HepG2 (cell line): ENCODE measurements around the gene CDK14. TPM values are rescaled to one million over a fixed set of nuclear protein-coding genes. Genes with fewer than 3 reads are reported as not detected.

Experiments
- ATAC-seq: fragments of 200-7000 bp; cut with Tn5 transposase; 3 replicates; pipeline ENCODE4 v1.9.1; 2020; ENCODE audit warnings: mild to moderate bottlenecking, moderate library complexity
- BruUV-seq: library from RNA; stranded (reverse); fragments of 400-500 nt; replicated peaks from 2 replicates; lab custom pipeline; 2021; lab: Mats Ljungman, UMichigan
- CTCF ChIA-PET: fragments of 300-600 bp; formaldehyde crosslinking; extraction: SDS; loops from one replicate; lab custom pipeline; 2021; ENCODE audit warnings: low total read pairs, inconsistent platforms, low intra/inter-chr PET ratio; lab: Yijun Ruan, JAX
- POLR2A ChIA-PET: fragments of 350-600 bp; sonication (Branson Sonifier 250); formaldehyde crosslinking; loops from one replicate; lab custom pipeline; 2020; ENCODE audit warnings: antibody characterized with exemption, inconsistent platforms; lab: Yijun Ruan, JAX
- DNase-seq: peaks from one replicate; pipeline ENCODE4 v3.0.0-alpha.2; 2015; ENCODE audit warnings: low spot score
- FAIRE-seq: peaks from 3 replicates; lab custom pipeline; 2011; peaks lifted over from hg19 to GRCh38; lab: Jason Lieb, UNC
- H2AFZ ChIP-seq: one replicate; pipeline ENCODE4 v1.6.1; 2011; ENCODE audit warnings: low read length, inconsistent platforms
- H3K27ac ChIP-seq: fragments of 300-600 bp; 3 replicates; pipeline ENCODE4 v1.8.0; 2011; ENCODE audit warnings: mixed run types, mild to moderate bottlenecking, mixed read lengths, low read length, inconsistent platforms; ENCODE audit not compliant: insufficient read depth; ENCODE audit errors: extremely low read length
- H3K27me3 ChIP-seq, 2 experiments: fragments of 200-600 bp in 1 of 2; 2 replicates in 1 of 2; 3 replicates in 1 of 2; pipeline versions ENCODE4 v1.6.0 to v1.8.0; 2011; ENCODE audit warnings: low read length in 2 of 2, mild to moderate bottlenecking in 2 of 2, moderate library complexity in 2 of 2, inconsistent platforms in 1 of 2; ENCODE audit not compliant: insufficient read depth in 2 of 2, control insufficient read depth in 1 of 2
- H3K36me3 ChIP-seq, 2 experiments: fragments of 200-600 bp in 1 of 2; replicated peaks in 1 of 2; 2 replicates in 1 of 2; 3 replicates in 1 of 2; pipeline versions ENCODE4 v1.5.1 to v1.8.0; 2011; ENCODE audit warnings: low read length in 2 of 2, inconsistent platforms in 1 of 2; ENCODE audit not compliant: insufficient read depth in 2 of 2, control insufficient read depth in 1 of 2
- H3K4me1 ChIP-seq: 2 replicates; pipeline ENCODE4 v1.5.1; 2012; ENCODE audit warnings: low read length, inconsistent platforms; ENCODE audit not compliant: insufficient read depth
- H3K4me2 ChIP-seq: 2 replicates; pipeline ENCODE4 v1.6.0; 2011; ENCODE audit warnings: low read depth, low read length, inconsistent platforms
- H3K4me3 ChIP-seq, 3 experiments: fragments of 200-600 bp in 1 of 3; sonication (generic), shearing (Covaris generic) in 1 of 3; replicated peaks in 1 of 3; 2 replicates each; pipeline ENCODE4 v1.5.1; 2011 to 2016; ENCODE audit warnings: low read length in 3 of 3, inconsistent platforms in 2 of 3, low read depth in 2 of 3, mild to moderate bottlenecking in 2 of 3, control low read depth in 1 of 3, mixed read lengths in 1 of 3; ENCODE audit not compliant: insufficient read depth in 1 of 3
- H3K79me2 ChIP-seq: one replicate; pipeline ENCODE4 v1.6.1; 2011; ENCODE audit warnings: low read length, inconsistent platforms; ENCODE audit not compliant: insufficient read depth
- H3K9ac ChIP-seq: 2 replicates; pipeline ENCODE4 v1.6.0; 2011; ENCODE audit warnings: mild to moderate bottlenecking, low read depth, low read length, inconsistent platforms; ENCODE audit not compliant: insufficient read depth
- H3K9me3 ChIP-seq: 2 replicates; pipeline ENCODE4 v1.5.1; 2012; ENCODE audit warnings: mild to moderate bottlenecking, low read length
- H4K20me1 ChIP-seq: 2 replicates; pipeline ENCODE4 v1.6.0; 2011; ENCODE audit warnings: inconsistent platforms, mild to moderate bottlenecking, low read length, moderate library complexity; ENCODE audit not compliant: insufficient read depth
- CBX2 ChIP-seq, 2 experiments: fragments of 200-600 bp in 1 of 2; sonication (generic); formaldehyde crosslinking in 1 of 2; IDR thresholded peaks; 2 replicates each; pipeline versions ENCODE4 v1.7.0 to v1.8.1; 2018 to 2022; ENCODE audit warnings: low read depth in 2 of 2, low read length in 1 of 2, mild to moderate bottlenecking in 1 of 2, missing genetic modification reagents in 1 of 2
- CREB1 ChIP-seq, 2 experiments: fragments of 450-650 bp in 1 of 2; IDR thresholded peaks; 2 replicates each; pipeline ENCODE4 v1.6.1; 2016 to 2017; ENCODE audit warnings: control low read depth in 1 of 2, mild to moderate bottlenecking in 1 of 2, missing compliant biosample characterization in 1 of 2, missing genetic modification characterization in 1 of 2
- ERF ChIP-seq: IDR thresholded peaks from 2 replicates; pipeline ENCODE4 v1.6.1; 2018; ENCODE audit warnings: missing biosample characterization, missing genetic modification reagents
- FOXC1 ChIP-seq: sonication (generic); formaldehyde crosslinking; IDR thresholded peaks from 2 replicates; pipeline ENCODE4 v1.8.0; 2022; ENCODE audit warnings: mild to moderate bottlenecking, missing genetic modification reagents, borderline replicate concordance
- KLF13 ChIP-seq: sonication (generic); formaldehyde crosslinking; IDR thresholded peaks from 2 replicates; pipeline ENCODE4 v1.4.0; 2020; ENCODE audit warnings: mild to moderate bottlenecking, missing genetic modification reagents
- NFIC ChIP-seq: IDR thresholded peaks from 2 replicates; pipeline ENCODE4 v1.6.1; 2012; ENCODE audit warnings: mild to moderate bottlenecking, low read length, inconsistent platforms
- ZBTB10 ChIP-seq: sonication (generic); formaldehyde crosslinking; IDR thresholded peaks from 2 replicates; pipeline ENCODE4 v1.4.0; 2020; ENCODE audit warnings: missing genetic modification reagents, borderline replicate concordance
- WGBS: methylation state at CpG from one replicate; pipeline ENCODE4 v1.1.6; 2017; ENCODE audit warnings: low lambda C conversion rate; 5-methylcytosine and 5-hydroxymethylcytosine counted together
- in situ Hi-C: cut with HindIII; loops from 2 replicates; pipeline ENCODE4 v1.10.0; 2017; ENCODE audit warnings: low pct_unique_long_range_greater_than_20kb; ENCODE audit not compliant: extremely low pct_ligation_motif_present
- intact Hi-C: fragments of 100-400 bp; cut with micrococcal nuclease; formaldehyde crosslinking; loops from one replicate; pipeline ENCODE4 v1.10.0; 2022; ENCODE audit not compliant: unreplicated experiment
- polyA plus RNA-seq, 8 experiments: library from polyadenylated mRNA; depleted of rRNA in 3 of 8; stranded (reverse) in 7 of 8; unstranded in 1 of 8; fragments of >200 nt; fragmentation: Illumina TruSeq in 4 of 8; extraction: Trizol in 4 of 8; gene quantifications; 2 replicates each; pipeline versions ENCODE4 v1.2.1 to v1.2.3, GENCODE V29; 2011 to 2016; ENCODE audit warnings: low read depth in 4 of 8, missing spikeins in 1 of 8, mixed read lengths in 1 of 8; ENCODE audit not compliant: insufficient read depth in 1 of 8
- total RNA-seq, 5 experiments: library from RNA; depleted of rRNA; stranded (reverse); fragments of >200 nt; fragmentation: Illumina TruSeq; extraction: Trizol; gene quantifications; 2 replicates each; pipeline ENCODE4 v1.2.3, GENCODE V29; 2016; ENCODE audit warnings: low read depth in 1 of 5
- TF ChIP-seq, protein P1 (sequence below): sonication (generic); formaldehyde crosslinking; IDR thresholded peaks from 2 replicates; pipeline ENCODE4 v1.4.0; 2020; ENCODE audit warnings: missing genetic modification reagents

CDK14 gene
- total and polyA plus RNA-seq, 2 of the 13 experiments (the other 11 are each of a cell fraction or from before 2014, with no cell fraction given), result 0.26 to 0.71 TPM

DNA sequence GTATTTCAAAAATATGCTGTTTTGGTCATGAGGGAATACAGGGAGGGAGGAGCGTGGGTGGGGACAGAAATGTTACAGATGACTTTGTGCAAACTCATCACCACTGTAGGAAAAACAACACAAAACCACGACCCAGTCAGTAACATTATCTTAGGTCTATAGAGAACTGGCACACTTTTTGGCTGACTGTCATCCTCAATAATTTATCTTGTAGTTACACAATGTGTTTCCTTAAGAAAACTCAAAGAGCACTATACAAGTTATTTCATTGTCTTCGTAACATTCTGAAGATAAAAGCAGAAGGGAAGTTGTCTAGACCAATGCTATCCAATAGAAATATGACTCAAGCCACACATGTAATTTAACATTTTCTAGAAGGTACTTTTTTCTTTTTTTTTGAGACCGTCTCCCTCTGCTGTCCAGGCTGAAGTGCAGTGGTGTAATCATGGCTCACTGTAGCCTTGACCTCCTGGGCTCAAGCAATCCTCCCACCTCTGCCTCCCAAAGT is 16.9 kb upstream of the CDK14 start (continued):
- TF ChIP-seq CBX2 (IDR thresholded peaks at IDR 0.05; ENCODE audit: low read depth, low read length) (no peak), CBX2 (CRISPR knock-in tag; IDR thresholded peaks at IDR 0.05; ENCODE audit: low read depth) (no peak), ZBTB10 (CRISPR knock-in tag) (no peak), NFIC (no peak), ERF (no peak)
- TF ChIP-seq, protein P1, sequence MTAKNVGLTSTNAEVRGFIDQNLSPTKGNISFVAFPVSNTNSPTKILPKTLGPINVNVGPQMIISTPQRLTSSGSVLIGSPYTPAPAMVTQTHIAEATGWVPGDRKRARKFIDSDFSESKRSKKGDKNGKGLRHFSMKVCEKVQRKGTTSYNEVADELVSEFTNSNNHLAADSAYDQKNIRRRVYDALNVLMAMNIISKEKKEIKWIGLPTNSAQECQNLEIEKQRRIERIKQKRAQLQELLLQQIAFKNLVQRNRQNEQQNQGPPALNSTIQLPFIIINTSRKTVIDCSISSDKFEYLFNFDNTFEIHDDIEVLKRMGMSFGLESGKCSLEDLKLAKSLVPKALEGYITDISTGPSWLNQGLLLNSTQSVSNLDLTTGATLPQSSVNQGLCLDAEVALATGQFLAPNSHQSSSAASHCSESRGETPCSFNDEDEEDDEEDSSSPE (CRISPR knock-in tag), result no peak

DNA sequence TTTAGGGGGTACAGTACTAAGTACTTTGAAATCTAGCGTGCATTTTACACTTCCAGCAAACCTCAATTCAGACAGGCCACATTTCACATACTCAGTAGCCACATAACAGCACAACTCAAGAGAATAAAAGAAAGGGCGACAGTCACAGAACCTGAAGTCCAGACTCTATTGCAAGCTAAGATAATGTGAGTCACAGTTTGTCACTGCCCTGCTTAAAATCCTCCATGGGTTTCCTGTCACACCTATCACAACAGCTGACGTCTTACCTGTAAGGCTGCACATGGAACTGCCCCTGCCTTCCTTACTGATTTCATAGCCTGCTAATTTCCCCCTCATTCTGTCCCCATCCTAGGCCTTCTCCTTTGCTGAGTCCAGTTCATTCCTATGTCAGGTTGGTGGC is 16.1 kb upstream of the CDK14 start:
- BruUV-seq, result no TSS peak
- Histone ChIP-seq H3K9ac (no peak overlapping the region), H4K20me1 (no peaks in the 10 kb centered on the region), H3K27me3 (no peaks in the 10 kb centered on the region), H2AFZ (no peak overlapping the region), H3K4me1 (no peaks in the 10 kb centered on the region), H3K4me3 (no peak overlapping the region), H3K4me2 (no peak overlapping the region), H3K9me3 (no peaks in the 10 kb centered on the region), H3K27ac (no peak overlapping the region), H3K36me3 (no peaks in the 10 kb centered on the region), H3K79me2 (no peaks in the 10 kb centered on the region)
- POLR2A ChIA-PET, result interaction anchor here (0.6 kb wide), 1 partner anchor 79 kb away, joined by 3 read pairs; no protein-coding TSS in a partner anchor
- TF ChIP-seq FOXC1 (no peak), CREB1 (IDR thresholded peaks at IDR 0.05) (peak; percentile 31; the same call in 1 of the 2 replicates), CREB1 (CRISPR knock-in tag; IDR thresholded peaks at IDR 0.05) (no peak), KLF13 (CRISPR knock-in tag) (no peak)
- no peak for DNase-seq
- CTCF ChIA-PET, result no interaction called here
- no peak for ATAC-seq
- intact Hi-C loops (no loop called here), in situ Hi-C loops (no loop called here)
- FAIRE-seq, result no peak
- 56% methylated on average over 3 of the region's 3 CpGs for WGBS
